Measurements from ENCODE around the gene CCZ1. TPM values are rescaled to one million over a fixed set of nuclear protein-coding genes. Genes with fewer than 3 reads are reported as not detected.
"Not testable (repeated sequence)": the region's sequence is repeated elsewhere in the genome, so short reads cannot be mapped to it uniquely, and the experiment has no call there.

The CCZ1 gene
- 10 to 100 TPM; 78.8 to 97.3 TPM for total RNA-seq

GRCh38 chr7:5898480-5899224, at the start of gene CCZ1:
Gene CCZ1 (plus strand): TSS chr7:5898733. CDS start chr7:5898800, 67 bp downstream.
- peak; percentile 95 to 97 for ATAC-seq
- peak; percentile 61 to 78 for DNase-seq (ENCODE audit: low spot score in 2 of 2)
- H3K27ac Mint-ChIP-seq: peak within 1 kb of the TSS; percentile 81 to 88
- H3K9me3 Mint-ChIP-seq, H3K36me3 Mint-ChIP-seq: not testable (repeated sequence)

GRCh38 chr7:5850944-5851343, 47.6 kb upstream of the CCZ1 start:
- H3K27ac Mint-ChIP-seq: peak overlapping the region in 1 of 2 donors; percentile 19
- H3K9me3 Mint-ChIP-seq: no peaks in the 10 kb centered on the region
- ATAC-seq (no peak), DNase-seq (ENCODE audit: low spot score in 2 of 2) (no peak)
- no peaks in the 10 kb centered on the region for H3K36me3 Mint-ChIP-seq

- no peaks in the 10 kb centered on the region for H3K9me3 Mint-ChIP-seq
Observed at GRCh38 chr7:5854738-5855137, 43.8 kb upstream of the CCZ1 start.

GRCh38 chr7:5857041-5857575, 41.4 kb upstream of the CCZ1 start:
- H3K36me3 Mint-ChIP-seq, ATAC-seq, H3K9me3 Mint-ChIP-seq: not testable (repeated sequence)

More at GRCh38 chr7:5854738-5855137, 43.8 kb upstream of the CCZ1 start:
- no peak overlapping the region for H3K27ac Mint-ChIP-seq
- ATAC-seq (no peak), DNase-seq (ENCODE audit: low spot score in 2 of 2) (no peak)
- no peaks in the 10 kb centered on the region for H3K36me3 Mint-ChIP-seq

GRCh38 chr7:5858494-5858893, 40.0 kb upstream of the CCZ1 start:
- DNase-seq (ENCODE audit: low spot score in 2 of 2); H3K36me3 Mint-ChIP-seq; H3K9me3 Mint-ChIP-seq: not testable (repeated sequence)
- peak; percentile 59 to 70 for ATAC-seq
- H3K27ac Mint-ChIP-seq: peak overlapping the region; percentile 14 to 73

More at GRCh38 chr7:5857041-5857575, 41.4 kb upstream of the CCZ1 start:
- DNase-seq (ENCODE audit: low spot score in 2 of 2); H3K27ac Mint-ChIP-seq: not testable (repeated sequence)

GRCh38 chr7:5861281-5861680, 37.3 kb upstream of the CCZ1 start:
- H3K36me3 Mint-ChIP-seq; H3K27ac Mint-ChIP-seq; DNase-seq (ENCODE audit: low spot score in 2 of 2); H3K9me3 Mint-ChIP-seq; ATAC-seq: not testable (repeated sequence)

GRCh38 chr7:5862753-5863366, 35.7 kb upstream of the CCZ1 start:
- DNase-seq (ENCODE audit: low spot score in 2 of 2); H3K36me3 Mint-ChIP-seq; H3K9me3 Mint-ChIP-seq; ATAC-seq; H3K27ac Mint-ChIP-seq: not testable (repeated sequence)

- H3K27ac Mint-ChIP-seq; H3K36me3 Mint-ChIP-seq; H3K9me3 Mint-ChIP-seq; DNase-seq (ENCODE audit: low spot score in 2 of 2); ATAC-seq: not testable (repeated sequence)
Observed at GRCh38 chr7:5865279-5865931, 33.1 kb upstream of the CCZ1 start.

GRCh38 chr7:5867060-5867459, 31.5 kb upstream of the CCZ1 start:
- Mint-ChIP-seq H3K36me3 (no peaks in the 10 kb centered on the region), H3K27ac (no peak overlapping the region), H3K9me3 (no peaks in the 10 kb centered on the region)
- DNase-seq (ENCODE audit: low spot score in 2 of 2): no peak
- no peak for ATAC-seq

GRCh38 chr7:5868928-5869341, 29.6 kb upstream of the CCZ1 start:
- H3K27ac Mint-ChIP-seq; H3K36me3 Mint-ChIP-seq; ATAC-seq; H3K9me3 Mint-ChIP-seq; DNase-seq (ENCODE audit: low spot score in 2 of 2): not testable (repeated sequence)

- no peak for ATAC-seq
- Mint-ChIP-seq H3K9me3 (no peaks in the 10 kb centered on the region), H3K27ac (no peak overlapping the region), H3K36me3 (no peaks in the 10 kb centered on the region)
- DNase-seq (ENCODE audit: low spot score in 2 of 2): no peak
Observed at GRCh38 chr7:5869691-5870090, 28.8 kb upstream of the CCZ1 start.

GRCh38 chr7:5870311-5870710, 28.2 kb upstream of the CCZ1 start:
- Mint-ChIP-seq H3K27ac (no peak overlapping the region), H3K9me3 (no peaks in the 10 kb centered on the region), H3K36me3 (no peaks in the 10 kb centered on the region)
- ATAC-seq: no peak
- DNase-seq (ENCODE audit: low spot score in 2 of 2): no peak

GRCh38 chr7:5872326-5872725, 26.2 kb upstream of the CCZ1 start:
- Mint-ChIP-seq H3K36me3 (no peaks in the 10 kb centered on the region), H3K27ac (no peak overlapping the region), H3K9me3 (no peaks in the 10 kb centered on the region)
- no peak for DNase-seq (ENCODE audit: low spot score in 2 of 2)
- ATAC-seq: no peak

- ATAC-seq; DNase-seq (ENCODE audit: low spot score in 2 of 2); H3K9me3 Mint-ChIP-seq; H3K36me3 Mint-ChIP-seq; H3K27ac Mint-ChIP-seq: not testable (repeated sequence)
Observed at GRCh38 chr7:5879591-5879990, 18.9 kb upstream of the CCZ1 start.

- not testable (repeated sequence) for H3K36me3 Mint-ChIP-seq; H3K9me3 Mint-ChIP-seq; ATAC-seq; DNase-seq (ENCODE audit: low spot score in 2 of 2); H3K27ac Mint-ChIP-seq
Observed at GRCh38 chr7:5880106-5880505, 18.4 kb upstream of the CCZ1 start.

- not testable (repeated sequence) for H3K27ac Mint-ChIP-seq; ATAC-seq; DNase-seq (ENCODE audit: low spot score in 2 of 2); H3K9me3 Mint-ChIP-seq; H3K36me3 Mint-ChIP-seq
Observed at GRCh38 chr7:5884431-5884830, 14.1 kb upstream of the CCZ1 start.

- H3K27ac Mint-ChIP-seq; DNase-seq (ENCODE audit: low spot score in 2 of 2); H3K9me3 Mint-ChIP-seq; ATAC-seq; H3K36me3 Mint-ChIP-seq: not testable (repeated sequence)
Observed at GRCh38 chr7:5888021-5888420, 10.5 kb upstream of the CCZ1 start.

Measured in activated naive CD4-positive, alpha-beta T cell treated with anti-CD3 and anti-CD28 coated beads, Interleukin-2, amount 50 U/mL, for 72 hours (primary cell).